OCI-LY3 (cell line): ENCODE data around the gene CYSRT1.

ENCODE experiments used
- H2AFZ ChIP-seq: fragments of 200-600, 300-600 bp; shearing (Covaris generic); 2 replicates; pipeline ENCODE4 v1.6.0; 2014; ENCODE audit warnings: antibody characterized with exemption, low read depth, low read length
- H3K27ac ChIP-seq: fragments of 200-600, 300-600 bp; sonication (generic); 2 replicates; pipeline ENCODE4 v1.5.1; 2014; ENCODE audit warnings: mild to moderate bottlenecking, low read length, moderate library complexity, mixed read lengths
- H3K27me3 ChIP-seq: fragments of 200-600, 300-600 bp; sonication (generic); 2 replicates; pipeline ENCODE4 v1.6.1; 2014; ENCODE audit warnings: low read depth, low read length, mixed read lengths
- H3K36me3 ChIP-seq: fragments of 200-600, 300-600 bp; sonication (generic); replicated peaks from 2 replicates; pipeline ENCODE3; 2014; ENCODE audit warnings: low read depth, low read length, mixed read lengths
- H3K4me1 ChIP-seq: fragments of 300-600, 200-600 bp; sonication (generic); 2 replicates; pipeline ENCODE4 v1.6.1; 2014; ENCODE audit warnings: low read length, mixed read lengths
- H3K4me2 ChIP-seq: fragments of 200-600, 300-600 bp; sonication (generic); 2 replicates; pipeline ENCODE4 v1.6.1; 2014; ENCODE audit warnings: low read length, mixed read lengths
- H3K4me3 ChIP-seq: fragments of 300-600, 200-600 bp; sonication (generic); 2 replicates; pipeline ENCODE4 v1.5.1; 2014; ENCODE audit warnings: antibody characterized with exemption, mild to moderate bottlenecking, low read length, moderate library complexity
- H3K79me2 ChIP-seq: fragments of 300-600, 200-600 bp; shearing (Covaris generic); 2 replicates; pipeline ENCODE4 v1.6.1; 2014; ENCODE audit warnings: mild to moderate bottlenecking, low read length, mixed read lengths
- H3K9ac ChIP-seq: fragments of 300-600, 200-600 bp; shearing (Covaris generic); 2 replicates; pipeline ENCODE4 v1.6.0; 2014; ENCODE audit warnings: mild to moderate bottlenecking, low read length, moderate library complexity
- H3K9me3 ChIP-seq: fragments of 200-600, 300-600 bp; shearing (Covaris generic); 2 replicates; pipeline ENCODE4 v1.6.1; 2014; ENCODE audit warnings: low read length, mixed read lengths; ENCODE audit not compliant: insufficient read depth
- H4K20me1 ChIP-seq: fragments of 200-600, 300-600 bp; sonication (generic); 2 replicates; pipeline ENCODE4 v1.6.1; 2016; ENCODE audit warnings: low read length, mixed read lengths; ENCODE audit not compliant: insufficient read depth
- CTCF ChIP-seq: fragments of 200-600, 300-600 bp; sonication (generic); IDR thresholded peaks from 2 replicates; pipeline ENCODE4 v1.5.1; 2014; ENCODE audit warnings: antibody characterized with exemption, low read length, low read depth
- EZH2phosphoT487 ChIP-seq: fragments of 200-600 bp; shearing (Covaris generic); IDR thresholded peaks from 2 replicates; pipeline ENCODE4 v1.6.1; 2018; ENCODE audit warnings: antibody characterized with exemption, mixed run types, low read depth

CYSRT1 gene

GRCh38 chr9:137212520-137212919 lies 12.5 kb upstream of the CYSRT1 start:
- Histone ChIP-seq H3K36me3 (peaks cover 5% of the 10 kb centered on the region), H3K79me2 (no peaks in the 10 kb centered on the region), H3K27ac (no peak overlapping the region), H3K4me2 (peak overlapping the region; percentile 73), H2AFZ (no peak overlapping the region), H3K9me3 (no peaks in the 10 kb centered on the region), H4K20me1 (no peaks in the 10 kb centered on the region), H3K9ac (peak overlapping the region; percentile 61), H3K27me3 (no peaks in the 10 kb centered on the region), H3K4me1 (no peaks in the 10 kb centered on the region), H3K4me3 (peak overlapping the region; percentile 78)
- TF ChIP-seq CTCF (0 out of 2 replicates have a peak, but pooled peaks have one; percentile 4), EZH2phosphoT487 (no peak)

- Histone ChIP-seq H2AFZ (no peak overlapping the region), H3K9me3 (no peaks in the 10 kb centered on the region), H3K27ac (no peak overlapping the region), H3K79me2 (no peaks in the 10 kb centered on the region), H3K4me1 (no peaks in the 10 kb centered on the region), H3K4me2 (peak overlapping the region; percentile 73), H4K20me1 (no peaks in the 10 kb centered on the region), H3K4me3 (peak overlapping the region; percentile 78), H3K9ac (peak overlapping the region; percentile 61), H3K36me3 (peaks cover 5% of the 10 kb centered on the region), H3K27me3 (no peaks in the 10 kb centered on the region)
- TF ChIP-seq CTCF (peak; percentile 35), EZH2phosphoT487 (no peak)
These were observed 11.6 kb upstream of the CYSRT1 start for GRCh38 chr9:137213160-137214060.

- no peaks in the 10 kb centered on the region for H3K79me2 ChIP-seq
- H3K36me3 ChIP-seq: peaks cover 5% of the 10 kb centered on the region
- H2AFZ ChIP-seq: no peak overlapping the region
- no peaks in the 10 kb centered on the region for H3K27me3 ChIP-seq
- TF ChIP-seq CTCF (no peak), EZH2phosphoT487 (no peak)
- H3K4me3 ChIP-seq: no peak overlapping the region
- no peaks in the 10 kb centered on the region for H3K9me3 ChIP-seq
- no peaks in the 10 kb centered on the region for H4K20me1 ChIP-seq
- no peak overlapping the region for H3K27ac ChIP-seq
- no peak overlapping the region for H3K9ac ChIP-seq
- H3K4me1 ChIP-seq: no peaks in the 10 kb centered on the region
- no peak overlapping the region for H3K4me2 ChIP-seq
These were observed 10.4 kb upstream of the CYSRT1 start for GRCh38 chr9:137214620-137215019.

- Histone ChIP-seq H3K9ac (no peak overlapping the region), H3K4me1 (no peaks in the 10 kb centered on the region), H2AFZ (no peak overlapping the region), H3K79me2 (no peaks in the 10 kb centered on the region), H3K9me3 (no peaks in the 10 kb centered on the region), H3K27me3 (no peaks in the 10 kb centered on the region), H3K4me3 (no peak overlapping the region), H4K20me1 (no peaks in the 10 kb centered on the region), H3K27ac (no peak overlapping the region), H3K36me3 (no peaks in the 10 kb centered on the region), H3K4me2 (no peak overlapping the region)
- TF ChIP-seq EZH2phosphoT487: no peak
- no peak for TF ChIP-seq CTCF
These were observed 9.6 kb upstream of the CYSRT1 start for GRCh38 chr9:137215196-137215986.
